TTC549 (cell line): Measurements from ENCODE around the gene NLRC4.
"Not testable (repeated sequence)": the region's sequence is repeated elsewhere in the genome, so short reads cannot be mapped to it uniquely, and the experiment has no call there.

Source experiments
- FAIRE-seq: peaks from 2 replicates; lab custom pipeline; 2012; peaks lifted over from hg19 to GRCh38; lab: Jason Lieb, UNC

NLRC4 gene

DNA sequence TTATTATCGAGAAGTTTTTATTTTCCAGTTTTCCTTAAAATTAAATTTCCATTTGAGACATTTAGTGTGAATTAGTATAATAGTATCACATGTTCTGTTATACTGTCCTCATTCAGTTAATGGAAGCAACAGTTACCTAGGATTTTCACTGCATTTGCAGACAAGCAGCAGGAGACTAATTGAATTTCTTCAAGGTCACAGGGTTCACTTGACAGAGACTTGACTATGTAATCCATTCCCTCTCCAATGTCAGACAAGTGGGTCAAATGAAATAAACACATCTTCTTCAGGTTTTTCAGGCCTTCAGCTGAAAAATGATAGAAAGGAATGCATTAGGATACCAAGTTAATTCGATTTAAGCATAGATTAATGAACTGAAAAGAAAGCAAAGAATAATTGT, 26.7 kb downstream of the NLRC4 start:
- FAIRE-seq = no peak

DNA sequence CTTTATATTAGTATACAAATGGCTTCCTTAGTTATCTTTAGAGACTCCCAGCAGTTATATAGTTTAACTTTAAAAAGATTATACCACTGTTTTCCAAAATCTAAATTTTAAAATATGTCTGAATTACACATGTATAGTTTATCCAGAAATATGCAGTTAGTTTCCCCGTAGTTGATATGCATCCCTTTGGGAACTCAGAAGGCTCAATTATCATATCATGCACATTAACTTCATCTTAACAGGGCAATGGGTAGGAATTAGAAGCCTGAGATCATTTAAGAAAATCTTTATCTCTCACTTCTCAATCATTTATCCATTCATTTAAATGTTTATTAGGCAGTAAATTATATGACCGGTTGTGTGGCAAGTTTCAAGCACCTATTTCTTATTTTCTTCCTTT, 27.2 kb downstream of the NLRC4 start:
- FAIRE-seq = no peak

DNA sequence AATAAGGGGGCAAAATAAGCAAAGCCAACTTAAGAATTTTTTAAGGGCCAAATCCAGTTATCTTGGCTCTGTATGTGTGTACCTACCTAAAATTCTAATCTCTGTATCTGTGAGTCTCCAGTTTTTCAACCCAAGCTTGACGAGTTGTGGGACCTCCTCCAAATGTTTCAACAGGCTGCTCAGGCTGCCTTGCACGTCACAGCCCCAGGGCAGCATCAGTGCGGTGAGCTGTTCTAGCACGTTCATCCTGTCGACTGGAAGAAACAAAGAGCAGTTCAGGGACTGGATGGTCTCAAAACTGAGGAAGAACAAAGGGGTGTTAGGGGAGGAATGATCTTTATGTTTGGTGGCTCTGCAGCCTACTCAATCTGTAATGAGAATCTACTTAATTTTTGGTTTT, 29.4 kb downstream of the NLRC4 start:
- no peak for FAIRE-seq

DNA sequence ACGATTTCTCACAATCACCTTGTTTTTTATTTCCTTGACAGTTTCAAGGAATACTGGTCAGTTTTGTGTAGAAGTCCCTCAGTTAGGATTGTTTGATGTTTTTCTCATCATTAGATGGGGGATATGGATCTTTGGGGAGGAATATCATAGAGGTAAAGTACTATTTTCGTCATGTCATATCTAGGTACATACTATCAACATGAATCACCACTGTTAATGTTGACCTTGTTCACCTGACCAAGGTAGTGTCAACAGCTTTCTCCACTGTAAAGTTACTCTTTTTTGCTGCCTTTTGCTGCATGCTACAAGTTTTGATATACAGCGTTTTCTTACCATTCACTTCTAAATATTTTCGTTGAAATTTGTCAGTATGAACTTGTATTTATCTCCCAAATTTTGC, 32.7 kb downstream of the NLRC4 start:
- FAIRE-seq = no peak

DNA sequence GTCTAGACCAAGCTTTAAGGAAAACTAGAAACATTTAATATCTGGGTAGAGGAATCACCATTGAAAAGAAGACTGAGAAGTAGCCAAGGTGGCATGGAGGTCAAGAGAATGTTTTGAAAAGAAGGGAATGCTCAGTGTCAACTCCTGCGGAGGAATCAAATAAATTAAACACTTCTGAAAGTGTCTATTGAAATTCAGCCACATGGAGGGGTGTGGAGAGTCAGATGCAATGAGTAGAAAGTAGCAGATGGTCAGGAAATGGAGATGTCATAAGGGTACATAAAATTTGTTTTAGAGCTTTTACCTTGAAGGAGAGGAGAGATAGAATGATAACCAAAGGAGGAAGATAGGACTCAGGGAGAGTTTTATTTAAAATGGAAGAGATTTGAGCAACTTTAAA, 35.1 kb downstream of the NLRC4 start:
- no peak for FAIRE-seq

DNA sequence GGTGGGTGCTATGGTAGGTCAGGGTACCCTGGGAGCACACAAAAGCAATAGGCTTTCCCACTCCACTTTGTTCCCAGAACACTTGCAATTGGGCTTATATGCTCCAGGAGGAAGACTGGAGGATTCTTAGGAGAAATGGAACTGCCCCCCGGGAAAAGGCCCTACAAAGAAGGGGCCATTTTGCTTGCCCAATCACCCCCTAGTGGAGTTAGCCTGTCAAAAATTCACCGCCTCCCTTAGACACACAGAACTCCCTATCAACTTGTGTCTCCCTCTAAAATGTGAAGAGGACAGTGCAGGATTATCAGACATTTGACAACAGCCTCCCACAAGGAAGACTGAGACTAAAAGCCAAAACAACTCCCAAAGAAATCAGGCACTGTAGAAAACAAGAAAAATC, 36.5 kb downstream of the NLRC4 start:
- no peak for FAIRE-seq

DNA sequence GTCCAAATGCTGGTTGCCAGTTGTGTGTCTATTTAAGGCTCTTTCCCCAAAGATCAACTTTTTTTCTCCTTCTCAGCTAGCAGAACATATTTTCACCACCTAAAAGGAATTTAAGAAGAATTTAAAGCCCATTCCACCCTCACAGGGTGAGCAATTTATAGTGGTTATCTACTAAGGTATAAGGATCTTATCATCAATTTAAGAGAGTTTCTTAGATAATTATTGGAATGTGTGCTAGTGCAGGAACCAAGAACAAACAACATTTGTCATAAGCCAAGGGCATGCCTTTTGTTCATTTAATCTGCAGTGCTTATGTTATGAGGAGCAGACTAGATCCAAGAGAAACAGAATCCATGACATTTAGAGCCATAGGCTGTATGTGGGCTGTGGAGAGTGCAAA, 37.2 kb downstream of the NLRC4 start:
- FAIRE-seq = no peak

DNA sequence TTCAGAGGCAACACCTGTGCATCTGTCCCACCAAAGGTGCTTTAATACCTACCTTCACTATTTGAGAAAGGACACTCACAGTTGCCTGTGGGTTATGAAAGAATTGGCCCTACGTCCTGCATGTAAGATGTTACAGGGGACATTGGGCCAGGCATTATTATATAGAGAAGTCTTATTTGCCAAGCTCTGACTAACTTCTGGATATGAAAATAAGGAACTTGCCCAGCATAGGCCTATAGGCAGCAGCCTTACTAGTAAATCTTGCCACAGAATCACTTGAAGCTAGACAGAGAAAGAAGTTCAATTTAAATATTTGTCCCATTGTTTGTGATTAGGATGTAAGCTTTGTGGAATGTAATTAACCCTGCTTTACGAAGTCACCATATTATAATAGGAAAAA, 41.7 kb downstream of the NLRC4 start:
- FAIRE-seq = no peak

DNA sequence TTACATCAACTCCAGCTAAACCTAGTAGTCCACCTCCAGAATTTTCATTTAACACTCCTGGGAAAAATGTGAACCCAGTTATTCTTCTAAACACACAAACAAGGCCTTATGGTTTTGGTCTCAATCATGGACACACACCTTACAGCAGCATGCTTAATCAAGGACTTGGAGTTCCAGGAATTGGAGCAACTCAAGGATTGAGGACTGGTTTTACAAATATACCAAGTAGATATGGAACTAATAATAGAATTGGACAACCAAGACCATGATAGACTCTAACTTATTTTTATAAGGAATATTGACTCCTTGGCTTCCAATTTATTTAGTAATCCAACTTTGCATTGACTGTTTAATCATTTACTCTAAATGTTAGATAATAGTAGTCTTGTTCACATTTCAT, 44.2 kb downstream of the NLRC4 start:
- no peak for FAIRE-seq

DNA sequence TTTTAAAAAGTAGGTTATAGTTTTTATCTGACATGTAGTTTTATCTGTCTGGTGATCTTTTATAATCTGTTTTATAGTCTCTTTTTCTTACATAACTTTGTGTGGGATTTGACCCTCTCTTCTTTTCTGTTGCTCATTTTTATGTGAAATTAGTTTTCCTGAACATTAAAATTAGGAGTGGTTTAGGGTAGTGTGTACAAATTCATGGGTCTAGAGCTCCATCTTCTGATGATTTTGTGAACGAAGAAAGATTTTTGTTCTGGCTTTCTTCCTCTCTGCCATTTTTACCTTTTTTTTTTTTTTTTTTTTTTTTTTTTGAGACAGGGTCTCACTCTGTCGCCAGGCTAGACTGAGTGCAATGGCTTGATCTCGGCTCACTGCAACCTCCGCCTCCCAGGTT, 52.4 kb downstream of the NLRC4 start:
- FAIRE-seq = peak; percentile 82

DNA sequence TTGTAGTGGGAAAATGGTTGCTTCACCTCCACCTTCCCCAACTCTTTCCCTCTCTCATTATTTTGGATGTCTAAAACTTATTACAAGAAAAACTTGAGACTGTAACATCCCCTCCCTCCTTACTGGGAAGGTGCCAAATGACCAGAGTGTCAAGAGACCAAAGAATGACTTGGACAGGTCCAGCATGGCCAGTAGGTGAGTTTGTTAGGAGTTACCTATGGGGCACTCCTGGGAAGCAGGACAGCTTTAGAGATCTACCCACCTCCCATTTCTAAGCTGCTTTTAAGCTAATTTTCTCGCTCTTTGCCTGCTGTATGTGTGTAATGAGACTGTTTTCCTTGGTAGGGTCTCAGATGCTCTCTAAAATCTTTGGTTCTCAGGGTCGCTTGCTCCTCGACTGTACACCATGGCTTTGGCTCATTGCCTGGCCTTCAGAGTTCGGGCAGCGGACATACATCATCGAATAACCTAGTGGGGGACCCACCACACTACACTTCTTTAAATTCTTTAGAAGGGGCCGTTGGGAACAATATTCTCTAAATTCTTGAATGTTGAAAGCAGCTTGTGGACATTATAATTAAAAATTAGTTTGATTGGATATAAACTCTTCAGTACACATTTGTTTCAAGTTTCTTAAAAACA, 53.8 kb downstream of the NLRC4 start:
- FAIRE-seq = no peak

DNA sequence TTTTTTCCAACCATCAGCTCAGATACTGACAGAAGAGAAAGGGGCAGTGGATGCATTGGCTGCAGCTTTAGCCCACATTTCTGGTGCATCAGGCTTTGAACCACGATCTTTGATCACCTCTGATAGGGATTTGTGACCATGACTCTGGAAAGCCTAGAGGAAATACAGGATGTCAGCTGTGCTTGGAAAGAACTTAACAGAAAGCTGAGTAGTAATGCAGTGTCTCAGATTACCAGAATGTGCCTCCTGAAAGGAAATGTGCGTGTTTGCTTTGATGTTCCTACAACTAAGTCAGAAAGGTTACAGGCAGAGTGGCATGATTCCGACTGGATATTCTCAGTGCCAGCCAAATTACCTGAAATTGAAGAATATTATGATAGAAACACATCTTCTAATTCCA, 61.3 kb downstream of the NLRC4 start:
- FAIRE-seq = not testable (repeated sequence)

DNA sequence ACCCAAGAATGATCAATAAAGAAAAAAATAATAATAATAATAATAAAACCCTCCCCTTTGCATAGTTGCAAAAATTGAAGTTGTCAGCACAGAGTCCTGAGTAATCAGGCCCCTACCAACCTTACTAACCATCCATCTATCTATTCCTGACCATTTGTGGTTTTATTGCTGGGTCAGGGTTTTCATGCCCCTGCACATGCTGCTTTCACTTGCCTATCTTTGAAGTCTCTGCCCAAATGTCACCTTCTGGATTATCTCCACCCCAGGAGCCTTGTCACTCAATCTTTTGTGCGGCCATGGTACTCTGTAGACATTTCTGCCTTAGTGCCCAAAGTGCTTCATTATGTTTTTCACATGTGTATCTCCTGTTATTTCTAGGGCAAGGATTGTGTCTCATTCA, 63.9 kb downstream of the NLRC4 start:
- FAIRE-seq = no peak

DNA sequence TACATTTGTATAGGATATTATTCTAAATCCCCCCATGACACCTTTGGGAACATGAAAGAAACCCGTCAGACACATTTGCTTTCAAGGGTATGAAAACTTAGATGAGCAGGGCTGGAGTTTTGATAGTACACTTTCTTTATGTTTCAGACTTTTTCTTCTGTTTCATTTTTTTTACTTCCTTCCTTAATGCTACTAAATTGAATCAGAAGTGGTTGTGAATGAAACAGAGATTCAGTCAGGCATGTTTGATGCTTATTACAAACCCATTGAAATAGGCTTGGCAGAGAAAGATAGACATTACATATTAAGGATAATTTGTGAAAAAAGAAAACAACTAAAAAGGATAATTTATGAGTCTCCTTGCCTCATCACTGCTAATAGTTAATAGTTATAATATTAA, 72.3 kb downstream of the NLRC4 start:
- FAIRE-seq = no peak

DNA sequence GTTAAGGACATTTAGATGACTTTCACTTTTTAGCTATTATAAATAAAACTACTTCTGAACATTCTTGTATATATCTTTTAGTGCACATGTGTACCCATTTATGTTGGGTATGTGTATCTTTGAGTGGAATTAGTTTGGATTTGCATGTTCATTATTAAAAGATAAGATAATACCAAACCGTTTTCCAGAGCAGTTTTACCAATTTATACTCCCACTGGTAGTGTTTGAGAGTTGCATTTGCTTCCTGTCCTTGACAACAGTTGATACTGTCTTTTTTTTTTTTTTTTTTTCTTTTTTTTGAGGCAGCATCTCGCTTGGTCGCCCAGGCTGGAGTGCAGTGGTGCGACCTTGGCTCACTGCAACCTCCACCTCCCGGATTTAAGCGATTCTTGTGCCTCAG, 75.7 kb downstream of the NLRC4 start:
- FAIRE-seq = no peak

DNA sequence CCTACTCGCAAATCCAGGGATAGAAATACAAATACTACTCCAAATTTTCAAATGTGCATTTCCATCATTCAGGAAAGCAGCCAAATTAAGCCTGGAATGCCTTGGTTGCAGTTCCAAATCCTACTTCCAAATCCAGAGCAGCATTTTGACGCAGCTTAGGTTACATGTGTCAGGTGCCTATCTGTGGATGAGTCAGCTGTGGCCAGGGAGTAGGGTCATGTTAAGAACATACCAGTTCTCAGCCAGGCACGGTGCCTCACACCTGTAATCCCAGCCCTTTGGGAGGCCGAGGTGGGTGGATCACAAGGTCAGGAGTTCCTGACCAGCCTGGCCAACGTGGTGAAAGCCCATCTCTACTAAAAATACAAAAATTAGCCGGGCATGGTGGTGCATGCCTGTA, 82.0 kb downstream of the NLRC4 start:
- FAIRE-seq = no peak
